H9 (cell line): ENCODE data around the gene NDUFAF4. TPM values are rescaled to one million over a fixed set of nuclear protein-coding genes. Genes with fewer than 3 reads are reported as not detected.

Experiments
- DNase-seq: peaks from one replicate; pipeline ENCODE4 v3.0.0-alpha.2; 2017
- H2AFZ ChIP-seq: one replicate; pipeline ENCODE4 v1.6.1; 2013; ENCODE audit warnings: mild to moderate bottlenecking, low read length, control low read depth, moderate library complexity
- H2AK5ac ChIP-seq: 2 replicates; pipeline ENCODE4 v1.6.1; 2013; ENCODE audit warnings: low read length, control low read depth, mixed read lengths; ENCODE audit not compliant: insufficient read length
- H2BK120ac ChIP-seq: one replicate; pipeline ENCODE4 v1.6.1; 2013; ENCODE audit warnings: low read depth, mild to moderate bottlenecking, low read length, control low read depth, inconsistent platforms; ENCODE audit not compliant: poor library complexity, severe bottlenecking
- H2BK12ac ChIP-seq: 2 replicates; pipeline ENCODE4 v1.6.1; 2013; ENCODE audit warnings: low read length, control low read depth, mixed read lengths, low read depth; ENCODE audit not compliant: insufficient read length
- H2BK15ac ChIP-seq: 2 replicates; pipeline ENCODE4 v1.6.1; 2013; ENCODE audit warnings: low read depth, low read length, control low read depth
- H2BK20ac ChIP-seq: one replicate; pipeline ENCODE4 v1.6.1; 2013; ENCODE audit warnings: low read depth, mild to moderate bottlenecking, low read length, control low read depth, inconsistent platforms; ENCODE audit not compliant: poor library complexity, severe bottlenecking
- H2BK5ac ChIP-seq: 2 replicates; pipeline ENCODE4 v1.6.1; 2013; ENCODE audit warnings: low read length, control low read depth, mixed read lengths; ENCODE audit not compliant: insufficient read length
- H3K14ac ChIP-seq: 2 replicates; pipeline ENCODE4 v1.6.1; 2013; ENCODE audit warnings: low read length, control low read depth; ENCODE audit not compliant: insufficient read depth
- H3K18ac ChIP-seq: 2 replicates; pipeline ENCODE4 v1.6.1; 2013; ENCODE audit warnings: low read depth, mild to moderate bottlenecking, mixed read lengths, low read length, control low read depth; ENCODE audit not compliant: insufficient read length
- H3K23ac ChIP-seq: 2 replicates; pipeline ENCODE4 v1.6.1; 2013; ENCODE audit warnings: low read length, control low read depth, mixed read lengths, low read depth; ENCODE audit not compliant: insufficient read length
- H3K23me2 ChIP-seq: 2 replicates; pipeline ENCODE4 v1.6.1; 2013; ENCODE audit warnings: low read depth, mild to moderate bottlenecking, mixed read lengths, low read length, control low read depth; ENCODE audit not compliant: insufficient read length, poor library complexity, severe bottlenecking
- H3K27ac ChIP-seq: 2 replicates; pipeline ENCODE4 v1.5.1; 2013; ENCODE audit warnings: low read length, control low read depth, mixed read lengths, low read depth; ENCODE audit not compliant: insufficient read length
- H3K27me3 ChIP-seq: 2 replicates; pipeline ENCODE4 v1.6.1; 2013; ENCODE audit warnings: low read length, control low read depth, inconsistent platforms; ENCODE audit not compliant: insufficient read depth
- H3K4ac ChIP-seq: 2 replicates; pipeline ENCODE4 v1.6.1; 2013; ENCODE audit warnings: low read depth, mild to moderate bottlenecking, control low read depth, inconsistent platforms, low read length, moderate library complexity
- H3K4me1 ChIP-seq: 2 replicates; pipeline ENCODE4 v1.6.1; 2013; ENCODE audit warnings: low read length, control low read depth, inconsistent platforms; ENCODE audit not compliant: insufficient read depth
- H3K4me2 ChIP-seq: 2 replicates; pipeline ENCODE4 v1.6.1; 2013; ENCODE audit warnings: low read length, control low read depth, mixed read lengths; ENCODE audit not compliant: insufficient read length, insufficient read depth
- H3K56ac ChIP-seq: 2 replicates; pipeline ENCODE4 v1.6.1; 2013; ENCODE audit warnings: low read depth, mild to moderate bottlenecking, mixed read lengths, low read length, control low read depth; ENCODE audit not compliant: insufficient read length
- H3K79me1 ChIP-seq: 2 replicates; pipeline ENCODE4 v1.6.1; 2013; ENCODE audit warnings: low read depth, mild to moderate bottlenecking, moderate library complexity, low read length, control low read depth, inconsistent platforms; ENCODE audit not compliant: insufficient read depth, poor library complexity, severe bottlenecking
- H3K79me2 ChIP-seq: 2 replicates; pipeline ENCODE4 v1.6.1; 2013; ENCODE audit warnings: low read length, control low read depth, inconsistent platforms; ENCODE audit not compliant: insufficient read depth
- H3K9ac ChIP-seq: 2 replicates; pipeline ENCODE4 v1.6.1; 2013; ENCODE audit warnings: low read length, control low read depth, mixed read lengths; ENCODE audit not compliant: insufficient read length; ENCODE audit errors: extremely low read depth
- H3K9me3 ChIP-seq: one replicate; pipeline ENCODE4 v1.6.1; 2013; ENCODE audit warnings: low read depth, low read length, inconsistent platforms; ENCODE audit not compliant: control insufficient read depth
- H3T11ph ChIP-seq: one replicate; pipeline ENCODE4 v1.6.1; 2013; ENCODE audit warnings: mild to moderate bottlenecking, low read length, control low read depth, inconsistent platforms
- H4K20me1 ChIP-seq: one replicate; pipeline ENCODE4 v1.6.1; 2013; ENCODE audit not compliant: control insufficient read depth, insufficient read length, insufficient read depth
- H4K5ac ChIP-seq: 2 replicates; pipeline ENCODE4 v1.6.1; 2013; ENCODE audit warnings: low read depth, mild to moderate bottlenecking, mixed read lengths, low read length, control low read depth; ENCODE audit not compliant: insufficient read length
- H4K8ac ChIP-seq: replicated peaks from 2 replicates; pipeline ENCODE4 v1.6.1; 2013; ENCODE audit warnings: low read length, control low read depth, mixed read lengths, low read depth; ENCODE audit not compliant: insufficient read length
- H4K91ac ChIP-seq: 2 replicates; pipeline ENCODE4 v1.6.1; 2013; ENCODE audit warnings: low read depth, mild to moderate bottlenecking, moderate library complexity, mixed read lengths, low read length, control low read depth; ENCODE audit not compliant: insufficient read length
- H3K27ac Mint-ChIP-seq, 3 experiments: 2 replicates in 2 of 3; 3 replicates in 1 of 3; pipeline ENCODE4 v1.8.0; 2020 to 2021; ENCODE audit warnings: mixed read lengths in 3 of 3, mild to moderate bottlenecking in 1 of 3, moderate library complexity in 1 of 3
- H3K27me3 Mint-ChIP-seq: 2 replicates; pipeline ENCODE4 v1.8.0; 2021; ENCODE audit warnings: low read depth, mild to moderate bottlenecking, moderate library complexity, mixed read lengths
- H3K36me3 Mint-ChIP-seq, 3 experiments: 2 replicates in 2 of 3; 3 replicates in 1 of 3; pipeline ENCODE4 v1.8.0; 2020 to 2021; ENCODE audit warnings: low read depth in 3 of 3, mixed read lengths in 3 of 3; ENCODE audit not compliant: insufficient read depth in 1 of 3
- H3K4me1 Mint-ChIP-seq, 2 experiments: 2 replicates each; pipeline ENCODE4 v1.8.0; 2020; ENCODE audit warnings: mixed read lengths in 2 of 2
- H3K4me3 Mint-ChIP-seq, 2 experiments: 2 replicates in 1 of 2; 3 replicates in 1 of 2; pipeline ENCODE4 v1.8.0; 2020 to 2021; ENCODE audit warnings: mild to moderate bottlenecking in 2 of 2, mixed read lengths in 2 of 2, moderate library complexity in 1 of 2
- H3K9me3 Mint-ChIP-seq, 2 experiments: 2 replicates in 1 of 2; 3 replicates in 1 of 2; pipeline ENCODE4 v1.8.0; 2020; ENCODE audit warnings: mild to moderate bottlenecking in 2 of 2, mixed read lengths in 2 of 2, moderate library complexity in 1 of 2
- CTCF ChIP-seq: fragments of 200-600 bp; sonication (generic); conservative IDR thresholded peaks from 3 replicates; pipeline ENCODE4 v1.8.0; 2021; ENCODE audit warnings: antibody characterized with exemption, mild to moderate bottlenecking
- WGBS: extraction: QIAGEN DNeasy Blood & Tissue Kit; methylation state at CpG from one replicate; pipeline ENCODE4 v1.1.7; 2013; ENCODE audit warnings: missing lambda C conversion rate, low lambda C conversion rate, mixed read lengths; ENCODE audit not compliant: insufficient read length; ENCODE audit errors: extremely low coverage; 5-methylcytosine and 5-hydroxymethylcytosine counted together
- total RNA-seq: library from RNA; stranded (reverse); gene quantifications from 2 replicates; pipeline ENCODE4 v1.2.1, GENCODE V29; 2021

Gene NDUFAF4
- total RNA-seq, 1 experiment from 2014 or later, result 86.6 TPM

- H4K5ac ChIP-seq, result no peak overlapping the region
- no peak overlapping the region for H3K56ac ChIP-seq
- no peak overlapping the region for H3K14ac ChIP-seq
- H2BK15ac ChIP-seq, result no peak overlapping the region
- no peak overlapping the region for H2BK5ac ChIP-seq
- H3K4me2 ChIP-seq, result no peak overlapping the region
- no peaks in the 10 kb centered on the region for H3K9me3 ChIP-seq
- no peak overlapping the region for H3K4ac ChIP-seq
- no peaks in the 10 kb centered on the region for H3K4me1 ChIP-seq
- no peak overlapping the region for H3K18ac ChIP-seq
- H3K9me3 Mint-ChIP-seq, result no peaks in the 10 kb centered on the region
- no peaks in the 10 kb centered on the region for H3K79me2 ChIP-seq
- H3K79me1 ChIP-seq, result no peaks in the 10 kb centered on the region
- no peak overlapping the region for H2BK20ac ChIP-seq
- H2AK5ac ChIP-seq, result no peak overlapping the region
- no peak overlapping the region for H2BK12ac ChIP-seq
- no CpG with 5 or more reads among the region's 2 CpGs for WGBS
- peaks cover 10 to 13% of the 10 kb centered on the region in 2 experiments for H3K4me1 Mint-ChIP-seq
- no peaks in the 10 kb centered on the region for H3K36me3 Mint-ChIP-seq
- H4K20me1 ChIP-seq, result no peaks in the 10 kb centered on the region
- no peak for TF ChIP-seq CTCF
- H2BK120ac ChIP-seq, result no peak overlapping the region
- DNase-seq, result no peak
- no peak overlapping the region for H2AFZ ChIP-seq
- H3K27ac Mint-ChIP-seq, result no peak overlapping the region; a peak in 1 of 7 replicates
- no peak overlapping the region for H3T11ph ChIP-seq
- no peak overlapping the region for H3K23ac ChIP-seq
- H3K27me3 Mint-ChIP-seq, result peaks cover 6% of the 10 kb centered on the region
- H3K4me3 Mint-ChIP-seq, result no peak overlapping the region
- H4K91ac ChIP-seq, result no peak overlapping the region
- H3K27me3 ChIP-seq, result no peaks in the 10 kb centered on the region; the same call in 1 of the 2 replicates
- no peak overlapping the region for H3K9ac ChIP-seq
- no peak overlapping the region for H3K27ac ChIP-seq
- no peak overlapping the region for H4K8ac ChIP-seq
- H3K23me2 ChIP-seq, result peaks cover under 1% of the 10 kb centered on the region
These were observed 32.0 kb upstream of the NDUFAF4 start for GRCh38 chr6:96929741-96930140.
